Vagina (tissue), 2 donors: Measurements from ENCODE around the gene C2orf76. TPM values are rescaled to one million over a fixed set of nuclear protein-coding genes. Genes with fewer than 3 reads are reported as not detected.
A peak's percentile ranks its signal among the peaks of the same experiment; 100 is the strongest.
"Not testable (repeated sequence)": the region's sequence is repeated elsewhere in the genome, so short reads cannot be mapped to it uniquely, and the experiment has no call there.

Experiments used
- DNase-seq, 2 donors: peaks; one replicate each; pipeline ENCODE4 v3.0.0-alpha.2; 2017; ENCODE audit errors: extremely low spot score in 2 of 2
- H3K27ac ChIP-seq: fragments of 200-600 bp; sonication (generic); one replicate; pipeline ENCODE4 v1.5.1; 2019
- H3K27me3 ChIP-seq: fragments of 200-600 bp; sonication (generic); one replicate; pipeline ENCODE4 v1.5.1; 2019
- H3K36me3 ChIP-seq, 2 donors: fragments of 200-600 bp; sonication (generic); one replicate each; pipeline ENCODE4 v1.5.1; 2017 to 2019
- H3K4me1 ChIP-seq: fragments of 200-600 bp; sonication (generic); one replicate; pipeline ENCODE4 v1.5.1; 2019
- H3K4me3 ChIP-seq, 2 donors: fragments of 200-600 bp; sonication (generic); 1 replicate in 1 of 2; 2 replicates in 1 of 2; pipeline ENCODE4 v1.5.1; 2016 to 2019
- H3K9me3 ChIP-seq: fragments of 200-600 bp; sonication (generic); one replicate; pipeline ENCODE4 v1.5.1; 2019
- POLR2A ChIP-seq, 2 donors: fragments of 450-650 bp; IDR thresholded peaks; one replicate each; pipeline ENCODE4 v1.6.1; 2017; ENCODE audit warnings: antibody characterized with exemption in 2 of 2, mild to moderate bottlenecking in 2 of 2, moderate library complexity in 2 of 2
- POLR2AphosphoS5 ChIP-seq, 2 donors: sonication (generic); formaldehyde crosslinking; IDR thresholded peaks; one replicate each; pipeline ENCODE4 v1.9.0; 2017; ENCODE audit warnings: antibody characterized with exemption in 2 of 2, mild to moderate bottlenecking in 2 of 2, low read depth in 1 of 2; ENCODE audit not compliant: insufficient read depth in 1 of 2
- intact Hi-C: fragments of 100-400 bp; cut with DNase I; formaldehyde crosslinking; loops from one replicate; pipeline ENCODE4 v1.15.1; 2023
- total RNA-seq: library from RNA; depleted of rRNA; stranded (reverse); fragments of >200 nt; gene quantifications from one replicate; pipeline ENCODE4 v1.2.3, GENCODE V29; 2016
- TF ChIP-seq, protein P1 (sequence below), 3 experiments: fragments of 450-650 bp in 2 of 3; fragments of 200-600 bp in 1 of 3; sonication (generic) in 1 of 3; IDR thresholded peaks; one replicate each; pipeline ENCODE4 v1.5.1; 2017 to 2019; ENCODE audit warnings: antibody characterized with exemption in 3 of 3, mild to moderate bottlenecking in 2 of 3, moderate library complexity in 2 of 3

Gene C2orf76
- total RNA-seq, 1 donor from 2014 or later, result 3.7 TPM

DNA sequence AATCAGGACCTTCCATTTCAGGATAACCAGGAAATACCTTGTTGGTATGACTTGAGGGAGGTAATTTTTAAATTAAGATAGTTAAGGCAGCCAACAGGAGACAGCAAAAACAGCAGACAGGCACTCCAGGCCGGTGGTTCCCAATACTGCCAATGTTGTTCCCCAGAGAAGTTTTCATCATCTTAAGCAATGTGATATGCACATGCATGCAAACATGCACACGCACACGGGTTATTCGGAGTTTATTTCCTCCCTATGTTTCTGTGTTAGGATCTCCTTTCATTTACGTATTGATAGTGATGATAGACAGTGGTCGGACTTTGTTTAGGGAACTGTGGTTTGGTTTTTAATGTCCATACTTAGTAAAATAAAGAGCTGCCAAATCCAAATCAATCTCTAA, 87.7 kb downstream of the C2orf76 start:
- H3K4me1 ChIP-seq, result no peaks in the 10 kb centered on the region
- H3K27ac ChIP-seq, result no peak overlapping the region
- H3K9me3 ChIP-seq, result no peaks in the 10 kb centered on the region
- H3K4me3 ChIP-seq, result no peak overlapping the region
- TF ChIP-seq POLR2A (IDR thresholded peaks at IDR 0.05), result no peak
- no peak for TF ChIP-seq POLR2AphosphoS5 (IDR thresholded peaks at IDR 0.05; ENCODE audit: insufficient read depth in 1 of 2, low read depth in 1 of 2)
- TF ChIP-seq, protein P1, sequence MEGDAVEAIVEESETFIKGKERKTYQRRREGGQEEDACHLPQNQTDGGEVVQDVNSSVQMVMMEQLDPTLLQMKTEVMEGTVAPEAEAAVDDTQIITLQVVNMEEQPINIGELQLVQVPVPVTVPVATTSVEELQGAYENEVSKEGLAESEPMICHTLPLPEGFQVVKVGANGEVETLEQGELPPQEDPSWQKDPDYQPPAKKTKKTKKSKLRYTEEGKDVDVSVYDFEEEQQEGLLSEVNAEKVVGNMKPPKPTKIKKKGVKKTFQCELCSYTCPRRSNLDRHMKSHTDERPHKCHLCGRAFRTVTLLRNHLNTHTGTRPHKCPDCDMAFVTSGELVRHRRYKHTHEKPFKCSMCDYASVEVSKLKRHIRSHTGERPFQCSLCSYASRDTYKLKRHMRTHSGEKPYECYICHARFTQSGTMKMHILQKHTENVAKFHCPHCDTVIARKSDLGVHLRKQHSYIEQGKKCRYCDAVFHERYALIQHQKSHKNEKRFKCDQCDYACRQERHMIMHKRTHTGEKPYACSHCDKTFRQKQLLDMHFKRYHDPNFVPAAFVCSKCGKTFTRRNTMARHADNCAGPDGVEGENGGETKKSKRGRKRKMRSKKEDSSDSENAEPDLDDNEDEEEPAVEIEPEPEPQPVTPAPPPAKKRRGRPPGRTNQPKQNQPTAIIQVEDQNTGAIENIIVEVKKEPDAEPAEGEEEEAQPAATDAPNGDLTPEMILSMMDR (IDR thresholded peaks at IDR 0.05), result no peak
- no peak for DNase-seq
- intact Hi-C loops, result loop anchor here (10.0 kb wide), 1 partner anchor 684 kb away; no protein-coding TSS in a partner anchor
- H3K36me3 ChIP-seq, result no peaks in the 10 kb centered on the region
- H3K27me3 ChIP-seq, result no peaks in the 10 kb centered on the region

DNA sequence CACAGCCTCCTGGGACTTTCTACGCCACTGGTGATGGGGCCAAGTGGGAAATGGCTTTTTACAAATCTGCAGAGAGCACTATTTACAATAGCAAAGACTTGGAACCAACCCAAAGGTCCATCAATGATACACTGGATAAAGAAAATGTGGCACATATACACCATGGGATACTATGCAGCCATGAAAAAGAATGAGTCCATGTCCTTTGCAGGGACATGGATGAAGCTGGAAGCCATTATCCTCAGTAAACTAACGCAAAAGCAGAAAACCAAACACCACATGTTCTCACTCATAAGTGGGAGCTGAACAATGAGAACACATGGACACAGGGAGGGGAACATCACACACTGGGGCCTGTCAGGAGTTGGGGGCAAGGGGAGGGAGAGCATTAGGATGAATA, 88.2 kb downstream of the C2orf76 start:
- not testable (repeated sequence) for DNase-seq, H3K4me3 ChIP-seq, H3K27me3 ChIP-seq, H3K36me3 ChIP-seq, H3K9me3 ChIP-seq, H3K27ac ChIP-seq, H3K4me1 ChIP-seq
- intact Hi-C loops, result loop anchor here (10.0 kb wide), 1 partner anchor 684 kb away; no protein-coding TSS in a partner anchor

- no peaks in the 10 kb centered on the region for H3K4me1 ChIP-seq
- TF ChIP-seq POLR2AphosphoS5 (IDR thresholded peaks at IDR 0.05; ENCODE audit: insufficient read depth in 1 of 2, low read depth in 1 of 2) (no peak), POLR2A (IDR thresholded peaks at IDR 0.05) (no peak)
- TF ChIP-seq, protein P1 (IDR thresholded peaks at IDR 0.05), result no peak
- no peak for DNase-seq
- no peaks in the 10 kb centered on the region for H3K27me3 ChIP-seq
- intact Hi-C loops, result loop anchor here (10.0 kb wide), 1 partner anchor 682 kb away; no protein-coding TSS in a partner anchor
- H3K36me3 ChIP-seq, result no peaks in the 10 kb centered on the region
- H3K4me3 ChIP-seq, result no peak overlapping the region
- no peaks in the 10 kb centered on the region for H3K9me3 ChIP-seq
- no peak overlapping the region for H3K27ac ChIP-seq
Observed at GRCh38 chr2:119276864-119277263, 89.8 kb downstream of the C2orf76 start.

GRCh38 chr2:119267604-119268003, 99.0 kb downstream of the C2orf76 start:
- Histone ChIP-seq H3K36me3 (no peaks in the 10 kb centered on the region), H3K9me3 (no peaks in the 10 kb centered on the region), H3K4me1 (no peaks in the 10 kb centered on the region), H3K27me3 (no peaks in the 10 kb centered on the region), H3K4me3 (no peak overlapping the region), H3K27ac (no peak overlapping the region)
- TF ChIP-seq, protein P1 (IDR thresholded peaks at IDR 0.05), result no peak
- no peak for TF ChIP-seq POLR2A (IDR thresholded peaks at IDR 0.05)
- TF ChIP-seq POLR2AphosphoS5 (IDR thresholded peaks at IDR 0.05; ENCODE audit: insufficient read depth in 1 of 2, low read depth in 1 of 2), result no peak
- no peak for DNase-seq
- intact Hi-C loops, result loop anchor here (10.0 kb wide), 1 partner anchor 153 kb away; no protein-coding TSS in a partner anchor

DNA sequence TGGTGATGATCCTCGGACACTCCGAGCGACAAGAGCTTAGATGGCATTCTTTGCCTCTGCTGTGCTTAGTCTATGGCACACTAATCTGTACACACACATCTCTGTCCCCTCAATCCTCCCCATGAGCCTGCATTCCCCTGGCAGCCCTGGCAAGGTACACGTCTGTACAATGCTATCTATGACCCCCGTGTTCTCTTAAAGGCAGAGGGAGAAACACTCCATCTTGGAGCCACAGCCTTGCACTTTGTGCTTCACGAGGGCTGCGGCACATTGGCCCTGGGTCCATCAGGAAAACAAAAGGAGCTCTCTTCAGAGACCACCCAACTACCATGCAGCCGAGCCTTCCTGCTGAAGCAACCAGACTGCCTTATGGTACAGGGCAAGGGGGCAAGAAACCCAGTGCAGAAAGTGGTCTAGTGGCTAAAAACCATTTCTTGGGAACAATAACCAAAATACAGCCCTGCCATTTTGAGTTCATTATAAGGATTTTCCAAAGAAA, 100.5 kb downstream of the C2orf76 start:
- Histone ChIP-seq H3K9me3 (no peaks in the 10 kb centered on the region), H3K27me3 (no peaks in the 10 kb centered on the region), H3K36me3 (no peaks in the 10 kb centered on the region), H3K27ac (no peak overlapping the region), H3K4me3 (no peak overlapping the region), H3K4me1 (no peaks in the 10 kb centered on the region)
- intact Hi-C loops, result loop anchor here (10.0 kb wide), 1 partner anchor 151 kb away; no protein-coding TSS in a partner anchor
- peak in 1 of 2 donors; percentile 52 for DNase-seq
- TF ChIP-seq POLR2AphosphoS5 (IDR thresholded peaks at IDR 0.05; ENCODE audit: insufficient read depth in 1 of 2, low read depth in 1 of 2) (no peak), POLR2A (IDR thresholded peaks at IDR 0.05) (no peak)
- TF ChIP-seq, protein P1 (IDR thresholded peaks at IDR 0.05), result no peak
